Thyroid gland (tissue), 4 donors: ENCODE data around the gene PLSCR4. TPM values are rescaled to one million over a fixed set of nuclear protein-coding genes. Genes with fewer than 3 reads are reported as not detected.
A peak's percentile ranks its signal among the peaks of the same experiment; 100 is the strongest.

Experiments used
- DNase-seq, 2 donors: peaks; one replicate each; pipeline ENCODE4 v3.0.0-alpha.2; 2019
- H3K27ac ChIP-seq, 3 donors: fragments of 200-600 bp; sonication (generic); 1 replicate in 2 of 3; 2 replicates in 1 of 3; pipeline ENCODE4 v1.5.1; 2016 to 2019; ENCODE audit warnings: mild to moderate bottlenecking in 1 of 3, moderate library complexity in 1 of 3
- H3K27me3 ChIP-seq: fragments of 200-600 bp; sonication (generic); one replicate; pipeline ENCODE4 v1.5.1; 2019
- H3K36me3 ChIP-seq, 2 donors: fragments of 200-600 bp; sonication (generic); one replicate each; pipeline ENCODE4 v1.5.1; 2016 to 2019
- H3K4me1 ChIP-seq, 2 donors: fragments of 200-600 bp; sonication (generic); one replicate each; pipeline ENCODE4 v1.5.1; 2017 to 2019
- H3K4me3 ChIP-seq, 3 donors: fragments of 200-600 bp; sonication (generic); replicated peaks in 1 of 3; 1 replicate in 2 of 3; 2 replicates in 1 of 3; pipeline ENCODE4 v1.5.1; 2016; ENCODE audit warnings: mild to moderate bottlenecking in 1 of 3
- H3K9me3 ChIP-seq: fragments of 200-600 bp; sonication (generic); one replicate; pipeline ENCODE4 v1.5.1; 2017
- CTCF ChIP-seq, 6 experiments: fragments of 200-600 bp in 3 of 6; fragments of 450-650 bp in 3 of 6; sonication (generic) in 3 of 6; IDR thresholded peaks; one replicate each; pipeline ENCODE4 v1.5.1; 2016 to 2019; ENCODE audit warnings: antibody characterized with exemption in 6 of 6, mild to moderate bottlenecking in 2 of 6, inconsistent platforms in 1 of 6, moderate library complexity in 1 of 6
- POLR2A ChIP-seq, 2 donors: fragments of 450-650 bp; IDR thresholded peaks; one replicate each; pipeline ENCODE4 v1.6.1; 2017; ENCODE audit warnings: antibody characterized with exemption in 2 of 2, mild to moderate bottlenecking in 2 of 2, moderate library complexity in 1 of 2
- WGBS, 2 donors: methylation state at CpG; one replicate each; pipeline ENCODE4 v1.1.5; 2017; 5-methylcytosine and 5-hydroxymethylcytosine counted together
- intact Hi-C: fragments of 100-400 bp; cut with DNase I; formaldehyde crosslinking; loops from one replicate; pipeline ENCODE4 v1.15.1; 2023
- total RNA-seq, 4 donors: library from RNA; depleted of rRNA; stranded (reverse); fragments of >200 nt; gene quantifications; one replicate each; pipeline ENCODE4 v1.2.3, GENCODE V29; 2016

PLSCR4 gene
- total RNA-seq, 4 donors from 2014 or later, result 61.6 to 110 (median 78.4) TPM

DNA sequence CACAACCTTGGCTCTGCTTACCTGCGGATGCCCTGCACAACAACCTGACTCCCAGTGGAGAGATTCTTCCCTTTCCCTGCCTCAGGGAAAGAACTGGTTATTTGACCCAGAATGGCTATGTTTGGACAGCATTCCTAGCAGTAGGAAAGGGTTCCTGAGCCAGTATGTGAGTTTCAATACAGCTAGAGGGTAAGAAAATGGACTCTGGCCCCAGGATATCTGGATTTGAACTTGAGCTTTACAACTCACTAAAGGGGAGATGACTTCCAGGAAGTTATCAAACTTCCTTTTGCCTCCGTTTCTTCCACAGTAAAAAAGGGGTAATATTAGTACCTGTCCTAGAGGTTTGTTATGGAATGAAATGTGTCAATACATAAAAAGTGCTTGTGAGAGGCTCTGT is 28.1 kb upstream of the PLSCR4 start:
- no peak for DNase-seq
- Histone ChIP-seq H3K9me3 (no peaks in the 10 kb centered on the region), H3K27ac (no peak overlapping the region), H3K4me3 (no peak overlapping the region), H3K4me1 (peaks cover 0 to 4% of the 10 kb centered on the region in 2 donors), H3K27me3 (no peaks in the 10 kb centered on the region), H3K36me3 (no peaks in the 10 kb centered on the region)
- 88 to 90% methylated on average over 2 of the region's 2 CpGs for WGBS, 2 donors
- intact Hi-C loops, result no loop called here
- TF ChIP-seq CTCF (IDR thresholded peaks at IDR 0.05), result no peak
- no peak for TF ChIP-seq POLR2A (IDR thresholded peaks at IDR 0.05)

- H3K4me1 ChIP-seq, result peaks cover 0 to 4% of the 10 kb centered on the region in 2 donors
- no peak overlapping the region for H3K4me3 ChIP-seq
- intact Hi-C loops, result no loop called here
- no peak for DNase-seq
- TF ChIP-seq CTCF (IDR thresholded peaks at IDR 0.05), result no peak
- no peak for TF ChIP-seq POLR2A (IDR thresholded peaks at IDR 0.05)
- WGBS, 2 donors, result 70 to 95% methylated on average over 2 of the region's 2 CpGs
- peak overlapping the region in 1 of 3 donors; percentile 34 for H3K27ac ChIP-seq
- H3K36me3 ChIP-seq, result no peaks in the 10 kb centered on the region
- no peaks in the 10 kb centered on the region for H3K9me3 ChIP-seq
- H3K27me3 ChIP-seq, result no peaks in the 10 kb centered on the region
These were observed 27.2 kb upstream of the PLSCR4 start for GRCh38 chr3:146277953-146278631.

- intact Hi-C loops, result no loop called here
- Histone ChIP-seq H3K27me3 (no peaks in the 10 kb centered on the region), H3K27ac (peak overlapping the region in 2 of 3 donors; percentile 43 to 44), H3K9me3 (no peaks in the 10 kb centered on the region), H3K4me3 (no peak overlapping the region), H3K4me1 (no peaks in the 10 kb centered on the region), H3K36me3 (no peaks in the 10 kb centered on the region)
- DNase-seq, result no peak
- 93 to 95% methylated on average over 3 of the region's 3 CpGs for WGBS, 2 donors
- TF ChIP-seq CTCF (IDR thresholded peaks at IDR 0.05) (no peak), POLR2A (IDR thresholded peaks at IDR 0.05) (no peak)
These were observed 24.6 kb upstream of the PLSCR4 start for GRCh38 chr3:146275476-146275875.

GRCh38 chr3:146274833-146275232 is 23.9 kb upstream of the PLSCR4 start:
- peak overlapping the region in 2 of 3 donors; percentile 43 to 44 for H3K27ac ChIP-seq
- H3K4me1 ChIP-seq, result no peaks in the 10 kb centered on the region
- H3K9me3 ChIP-seq, result no peaks in the 10 kb centered on the region
- DNase-seq, result no peak
- H3K27me3 ChIP-seq, result no peaks in the 10 kb centered on the region
- TF ChIP-seq CTCF (IDR thresholded peaks at IDR 0.05) (no peak), POLR2A (IDR thresholded peaks at IDR 0.05) (no peak)
- no peak overlapping the region for H3K4me3 ChIP-seq
- WGBS, 2 donors, result 70 to 74% methylated on average over 1 of the region's 1 CpG
- H3K36me3 ChIP-seq, result no peaks in the 10 kb centered on the region
- intact Hi-C loops, result no loop called here

- Histone ChIP-seq H3K4me1 (no peaks in the 10 kb centered on the region), H3K36me3 (no peaks in the 10 kb centered on the region), H3K27ac (no peak overlapping the region), H3K4me3 (no peak overlapping the region), H3K27me3 (no peaks in the 10 kb centered on the region), H3K9me3 (no peaks in the 10 kb centered on the region)
- TF ChIP-seq CTCF (IDR thresholded peaks at IDR 0.05) (no peak), POLR2A (IDR thresholded peaks at IDR 0.05) (no peak)
- DNase-seq, result no peak
- intact Hi-C loops, result no loop called here
- WGBS, 2 donors, result 91 to 93% methylated on average over 6 of the region's 6 CpGs
These were observed 23.0 kb upstream of the PLSCR4 start for GRCh38 chr3:146273721-146274407.
